ENCODE measurements around the gene C5.

C5 gene

DNA sequence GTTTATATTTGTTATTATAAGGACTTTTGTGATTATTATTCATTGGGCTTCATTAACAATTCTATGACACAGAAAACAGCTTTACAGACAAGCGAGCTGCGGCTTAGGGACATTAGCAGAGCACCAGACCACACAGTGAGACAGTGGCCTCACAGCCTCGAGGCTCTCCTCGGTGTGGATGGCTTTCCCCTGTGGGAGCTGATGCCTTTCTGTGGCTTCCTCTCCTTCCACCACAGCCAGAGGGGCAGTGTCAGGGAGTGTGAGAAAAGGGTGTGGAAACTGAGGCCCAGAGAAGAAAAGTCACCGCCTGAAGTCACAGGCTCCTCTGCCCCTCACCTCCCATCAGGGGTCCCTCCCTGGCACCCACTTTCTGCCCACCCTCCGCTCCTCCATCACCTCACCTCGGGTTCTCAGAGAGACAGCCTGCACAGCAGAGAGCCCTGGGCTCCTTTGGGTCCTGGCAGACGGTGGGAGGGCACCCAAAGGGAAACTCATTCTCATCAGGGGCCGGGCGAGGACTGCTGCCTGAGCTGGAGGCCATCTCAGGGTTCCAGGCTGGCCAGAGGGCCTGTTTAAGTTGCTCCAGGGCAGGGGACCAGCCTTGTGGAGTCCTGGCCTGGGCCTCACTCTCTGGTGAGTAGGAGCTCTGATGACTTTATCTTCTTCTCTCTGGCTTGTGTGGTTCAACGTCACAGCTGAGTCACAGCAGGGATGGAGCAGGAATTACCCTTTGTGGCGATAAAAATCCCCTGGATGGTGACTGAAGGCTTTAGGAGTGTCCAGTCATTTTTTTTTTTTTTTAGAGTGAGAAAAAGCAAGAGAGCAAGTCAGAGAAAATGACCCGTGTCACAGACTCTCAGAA is 124.3 kb downstream of the C5 start:
- DNase-seq (ENCODE audit: low read depth, low spot score) = no peak

DNA sequence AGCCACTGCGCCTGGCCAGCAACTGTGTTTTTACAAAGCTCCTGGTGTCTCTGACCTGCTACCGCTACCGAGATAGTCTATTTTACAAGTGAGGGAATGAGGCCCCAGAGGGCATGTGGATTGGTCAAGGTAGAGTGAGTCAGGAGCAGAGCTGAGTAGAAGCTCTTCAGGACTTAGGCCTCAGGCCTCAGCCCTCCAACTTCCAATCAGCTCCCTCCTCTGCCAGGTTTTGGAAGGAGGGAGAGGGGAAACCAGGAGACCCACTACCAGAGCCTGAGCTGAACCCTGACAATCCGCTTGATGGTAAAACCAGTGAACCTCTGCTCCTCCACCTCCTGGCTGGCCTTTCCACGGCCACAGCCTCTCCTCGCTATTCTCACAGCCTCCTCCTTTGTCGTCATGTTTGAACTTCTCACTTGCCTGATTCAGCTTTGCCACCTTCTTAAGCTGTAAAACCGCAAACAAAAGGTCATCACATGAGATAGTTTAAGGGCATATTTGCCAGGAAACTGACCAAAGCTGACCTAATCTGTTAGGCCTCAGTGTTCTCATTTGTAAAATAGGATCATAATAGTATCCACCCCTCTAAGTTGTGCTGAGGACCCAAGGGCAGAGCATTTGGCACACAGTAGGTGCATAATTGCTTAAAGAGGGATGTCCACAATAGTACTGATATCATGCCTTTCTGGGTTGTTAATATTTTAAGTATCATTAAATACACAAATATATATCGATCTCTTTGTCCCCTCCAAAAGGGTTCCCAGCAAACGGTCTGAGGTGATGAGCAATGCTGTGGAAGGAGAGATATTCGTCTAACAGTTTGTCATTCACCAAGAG is 125.2 kb downstream of the C5 start:
- no peak for DNase-seq (ENCODE audit: low read depth, low spot score)

DNA sequence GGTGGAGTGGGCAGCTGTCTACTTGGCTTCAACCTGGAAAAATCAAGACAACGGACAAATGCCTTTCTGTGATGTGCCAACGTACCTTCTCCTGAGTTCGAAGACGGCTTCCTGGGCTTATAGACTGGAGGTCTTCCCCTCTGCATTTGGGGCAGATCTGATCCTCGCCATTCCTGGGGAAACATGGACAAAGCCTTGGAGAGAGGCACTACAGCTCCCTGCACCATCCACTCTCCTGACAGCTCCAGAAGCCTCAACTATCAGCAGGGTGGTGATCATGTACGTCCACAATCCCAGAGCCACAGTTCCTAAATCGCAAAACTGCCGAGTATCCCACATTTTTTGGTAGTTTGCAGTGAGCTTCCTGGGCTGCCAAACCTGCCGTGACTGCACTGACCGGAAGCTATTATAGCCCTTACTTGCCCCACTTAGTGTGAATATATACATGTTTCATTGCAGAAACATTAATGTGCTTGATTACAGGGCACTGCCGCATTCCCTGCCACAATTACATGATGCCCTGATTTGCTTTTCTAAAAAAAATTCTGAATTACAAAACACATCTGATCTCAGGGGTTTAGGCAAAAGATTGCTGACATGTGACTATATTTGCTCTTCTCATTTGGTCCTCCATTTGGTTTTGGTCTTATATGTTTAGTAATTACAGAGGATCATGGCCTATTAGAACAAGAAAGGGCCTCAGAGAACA is 126.3 kb downstream of the C5 start:
- no peak for DNase-seq (ENCODE audit: low read depth, low spot score)

DNA sequence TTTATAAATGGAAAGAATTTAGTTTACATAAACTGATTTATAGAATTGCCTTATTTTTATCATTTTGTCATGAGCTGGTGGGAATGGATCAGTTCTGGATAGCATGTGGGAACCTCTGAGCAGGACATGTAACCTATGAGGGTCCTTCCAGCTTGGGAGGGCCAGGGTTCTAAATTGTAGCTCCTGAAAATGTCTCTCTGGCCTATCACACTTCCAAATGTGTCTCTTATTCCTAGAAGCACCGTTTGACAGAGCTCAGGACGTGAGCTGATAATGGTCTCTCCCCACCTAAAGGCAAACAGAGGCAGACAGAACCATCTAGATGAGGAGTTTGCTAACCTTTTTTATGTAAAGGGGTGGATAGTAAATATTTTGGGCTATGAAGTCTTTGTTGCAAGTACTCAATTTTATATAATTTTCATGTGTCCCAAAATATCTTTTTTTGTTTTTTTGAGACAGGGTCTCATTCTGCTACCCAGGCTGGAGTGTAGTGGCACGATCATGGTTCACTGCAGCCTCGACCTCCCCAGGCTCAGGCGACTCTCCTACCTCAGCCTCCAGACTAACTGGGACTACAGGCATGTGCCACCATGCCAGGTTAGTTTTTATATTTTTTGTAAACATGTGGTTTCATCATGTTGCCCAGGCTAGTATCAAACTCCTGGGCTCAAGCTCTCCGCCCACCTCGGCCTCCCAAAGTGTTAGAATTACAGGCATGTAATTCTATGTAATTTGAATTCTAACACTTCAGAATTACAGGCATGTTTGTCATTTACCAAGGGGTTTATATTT is 127.5 kb downstream of the C5 start:
- DNase-seq (ENCODE audit: low read depth, low spot score) = no peak

DNA sequence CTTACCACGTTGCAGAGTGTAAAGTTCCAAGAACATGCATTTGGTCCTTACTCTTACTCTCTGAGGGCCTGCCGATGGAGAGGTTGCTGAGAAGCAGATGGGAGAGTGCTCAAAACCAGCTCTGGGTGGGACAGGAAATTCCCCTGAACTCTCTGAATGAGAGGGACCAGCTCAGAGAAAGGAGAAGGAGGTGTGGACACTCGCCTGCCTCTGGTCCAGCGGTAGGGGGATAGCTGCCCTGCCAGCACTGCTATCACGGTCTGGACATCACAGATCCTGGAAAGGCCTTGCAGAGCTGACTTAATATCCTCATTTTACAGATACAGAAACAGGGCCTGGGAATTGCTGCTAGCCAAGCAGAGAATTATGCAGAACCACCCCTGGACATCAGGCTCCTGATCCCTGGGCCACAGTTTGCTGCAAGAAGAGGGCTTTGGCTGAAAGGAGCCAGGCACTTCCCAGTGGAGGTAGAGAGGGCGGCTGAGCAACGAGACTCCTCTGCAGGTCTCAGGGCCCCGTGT is 128.4 kb downstream of the C5 start:
- DNase-seq (ENCODE audit: low read depth, low spot score) = no peak

DNA sequence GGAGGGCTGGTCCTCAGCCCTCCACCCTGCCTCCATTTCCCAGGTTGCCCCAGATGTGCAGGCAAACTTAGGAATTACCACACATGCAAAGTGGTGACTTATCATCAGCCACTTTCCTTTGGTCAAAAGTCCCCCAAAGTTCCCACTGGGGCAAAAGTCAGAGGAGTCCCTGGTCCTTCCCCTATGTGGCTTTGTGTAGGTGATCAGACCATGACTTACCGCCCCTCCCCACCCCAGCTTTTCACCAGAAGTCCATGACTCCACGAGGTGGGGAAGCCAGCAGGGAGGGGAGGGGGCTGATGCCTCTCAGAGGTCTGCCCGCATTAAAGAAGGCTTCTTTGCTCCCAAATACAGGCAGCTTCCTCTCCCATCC is 129.3 kb downstream of the C5 start:
- no peak for DNase-seq (ENCODE audit: low read depth, low spot score)

DNA sequence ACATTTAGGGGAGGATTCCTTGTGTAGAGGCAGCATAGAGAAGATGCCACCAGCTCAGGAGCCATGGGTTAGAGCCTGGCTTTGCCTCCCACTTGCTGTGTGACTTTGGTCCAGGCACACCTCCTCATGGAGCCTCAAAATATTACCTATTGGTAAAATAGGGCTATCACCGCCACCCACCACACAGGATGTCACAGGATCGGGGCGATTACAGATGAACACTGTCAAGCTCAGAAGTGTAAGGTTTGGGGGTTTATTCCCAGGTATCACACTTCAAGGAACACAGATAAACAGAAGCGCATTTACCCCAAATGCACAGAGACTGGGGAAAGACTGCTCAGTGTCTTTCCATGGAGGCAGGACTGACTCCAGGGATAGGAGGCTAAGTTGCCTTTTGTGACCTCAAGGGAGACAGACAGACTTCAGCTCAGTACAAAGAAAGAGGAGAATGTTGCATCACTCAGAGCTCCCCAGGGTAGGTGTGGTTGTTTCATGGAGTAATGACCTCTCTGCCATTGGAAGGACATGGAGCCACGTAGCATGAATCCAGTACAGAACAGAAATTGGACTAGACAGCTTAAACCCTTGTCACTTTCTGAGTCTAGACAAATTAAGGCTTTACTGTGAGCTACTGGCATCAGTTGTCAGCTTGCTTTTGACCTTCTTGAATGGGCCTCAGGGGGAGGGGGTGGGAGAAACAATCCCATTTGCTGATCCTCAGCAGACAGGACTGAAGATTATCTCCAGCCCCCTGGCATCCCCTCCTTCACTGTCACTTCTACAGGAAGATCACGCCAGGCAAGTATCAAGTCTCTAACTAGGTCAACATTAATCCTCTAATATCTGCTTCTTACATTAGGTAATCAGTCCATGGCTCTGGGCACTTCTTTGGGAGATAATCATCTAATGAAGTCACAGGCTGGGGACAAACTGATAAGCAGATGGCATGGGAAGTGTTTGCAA is 130.0 kb downstream of the C5 start:
- DNase-seq (ENCODE audit: low read depth, low spot score) = no peak

DNA sequence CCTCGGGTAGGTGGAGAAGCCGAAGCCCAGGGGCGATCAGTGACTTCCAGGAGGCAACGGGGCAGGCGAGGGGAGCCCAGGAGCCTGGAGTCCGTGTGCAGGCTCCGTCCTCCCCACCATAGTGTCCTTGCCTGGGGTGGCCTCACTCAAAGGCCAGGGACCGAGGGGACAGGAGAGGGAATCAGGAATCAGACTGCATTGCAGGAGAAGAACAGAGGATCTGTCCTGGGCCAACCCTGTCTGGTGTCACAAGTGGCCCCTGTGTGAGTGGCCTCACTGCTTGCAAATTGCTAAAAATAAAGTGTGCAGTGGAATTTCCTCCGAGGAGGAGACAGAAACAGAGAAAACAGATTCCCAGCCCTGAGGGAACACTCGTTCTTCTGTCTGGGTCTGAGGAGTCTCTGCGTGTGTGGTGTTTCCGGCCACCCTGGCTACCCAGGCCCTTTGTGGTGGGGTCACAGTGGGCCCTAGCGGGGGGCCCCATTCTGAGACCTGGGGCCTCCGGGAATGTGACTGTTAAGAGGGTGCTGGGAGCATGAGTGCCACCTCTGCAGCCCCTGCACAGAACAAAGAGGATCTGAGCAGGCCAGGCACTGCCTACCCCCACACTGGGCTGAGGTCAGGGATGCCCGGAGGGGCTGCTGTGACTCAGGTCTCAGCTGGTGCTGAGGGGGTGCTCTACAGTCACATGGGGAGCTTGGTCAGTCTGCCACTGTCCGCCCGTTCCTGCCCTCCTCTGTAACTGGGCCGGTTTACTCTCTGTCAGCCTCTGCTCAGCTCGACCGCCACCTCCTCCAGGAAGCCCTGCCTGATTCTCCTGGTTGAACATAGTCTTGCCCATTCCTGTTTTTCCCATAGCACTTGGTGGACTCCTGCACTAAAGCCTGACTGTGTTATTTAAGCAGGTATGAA is 130.9 kb downstream of the C5 start:
- no peak for DNase-seq (ENCODE audit: low read depth, low spot score)

DNA sequence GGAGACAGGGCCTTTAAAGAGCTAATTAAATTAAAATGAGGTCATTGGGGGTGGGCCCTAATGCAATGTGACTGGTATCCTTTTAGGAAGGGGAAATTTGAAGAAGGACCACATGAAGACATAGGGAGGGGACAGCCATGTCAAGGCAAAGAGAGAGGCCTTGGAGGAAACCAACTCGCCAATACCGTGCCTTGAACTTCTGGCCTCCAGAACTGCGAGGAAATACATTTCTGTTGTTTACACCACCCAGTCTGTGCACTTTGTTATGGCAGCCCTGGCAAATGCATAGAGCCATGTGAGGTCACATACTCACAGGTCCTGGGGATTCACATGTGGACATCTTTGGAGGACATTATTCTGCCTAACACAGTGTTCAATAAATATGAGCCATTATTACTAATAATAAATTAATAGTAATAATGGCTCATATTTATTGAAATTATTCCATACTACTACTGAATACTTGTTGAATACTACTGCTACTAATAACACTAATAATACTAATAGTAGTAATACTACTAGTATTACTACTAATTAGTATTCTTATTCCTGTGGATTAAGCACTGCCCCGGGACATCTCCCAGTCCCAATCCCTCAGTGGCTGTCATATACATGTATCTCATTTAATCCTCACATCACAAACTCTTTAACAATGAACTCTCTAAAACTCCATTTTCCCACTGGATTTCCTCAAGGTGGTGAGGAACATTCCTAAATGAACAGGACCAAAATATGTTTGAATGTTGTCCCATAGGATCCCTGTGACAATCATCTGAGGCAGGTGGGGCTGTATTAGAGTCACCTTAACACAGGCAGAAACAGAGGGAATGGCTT is 131.9 kb downstream of the C5 start:
- no peak for DNase-seq (ENCODE audit: low read depth, low spot score)

DNA sequence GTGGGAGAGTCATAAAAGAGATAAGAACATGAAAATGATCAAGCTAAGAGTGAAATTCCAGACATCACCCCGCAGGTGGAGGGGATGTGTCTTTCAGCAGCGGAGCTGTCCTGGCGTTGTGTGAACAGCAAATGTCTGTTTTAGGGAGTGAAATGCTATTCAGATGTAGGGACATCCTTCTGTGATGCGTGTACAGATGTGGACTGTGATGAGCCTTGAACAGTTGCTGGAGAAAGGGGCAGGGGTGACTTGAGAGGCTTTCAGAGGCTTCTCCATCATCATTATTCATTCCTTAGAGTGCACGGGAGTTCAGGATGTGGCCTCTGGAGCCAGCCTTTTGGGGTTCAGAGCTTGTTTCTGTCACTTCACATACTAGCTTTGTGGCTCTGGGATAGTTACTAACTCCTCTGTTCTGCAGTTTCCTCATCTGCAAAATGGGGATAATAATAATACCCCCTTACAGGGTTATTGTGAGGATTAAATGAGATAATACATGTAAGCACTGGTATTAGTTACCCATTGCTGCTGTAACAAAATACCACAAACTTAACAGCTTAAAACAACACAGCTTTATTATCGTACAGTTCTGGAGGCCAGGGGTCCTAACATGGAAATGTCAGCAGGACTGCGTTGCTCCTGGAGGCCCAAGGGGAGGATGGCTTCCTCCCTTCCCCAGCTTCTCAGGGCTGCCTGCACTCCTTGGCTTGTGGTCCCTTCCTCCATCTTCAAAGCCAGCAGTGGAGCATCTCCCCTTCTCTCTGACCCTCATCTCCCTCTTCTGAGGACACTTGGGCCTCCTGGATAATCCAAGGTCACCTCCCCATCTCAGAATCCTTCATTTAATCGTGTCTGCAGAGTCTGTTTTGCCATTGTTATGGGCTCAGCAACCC is 132.8 kb downstream of the C5 start:
- no peak for DNase-seq (ENCODE audit: low read depth, low spot score)

DNA sequence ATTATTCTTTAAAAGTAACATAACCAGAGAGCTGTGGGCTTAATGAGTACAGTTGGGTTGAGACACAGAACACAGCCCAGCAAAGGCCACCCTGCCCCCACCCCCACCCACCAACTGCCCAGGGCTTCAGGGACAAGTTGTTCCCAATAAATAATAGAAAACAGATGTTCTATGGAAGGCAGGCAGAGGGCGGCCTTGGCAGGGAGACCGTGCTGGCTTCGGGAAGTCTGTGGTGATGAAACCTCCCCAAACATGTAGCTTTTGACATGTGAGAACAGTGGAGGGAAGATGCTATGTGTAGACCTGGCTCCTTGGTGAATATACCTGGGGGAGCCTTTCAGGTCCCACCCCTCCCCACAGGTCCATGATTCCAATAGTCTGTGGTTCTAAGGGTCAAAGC is 133.5 kb downstream of the C5 start:
- no peak for DNase-seq (ENCODE audit: low read depth, low spot score)

DNA sequence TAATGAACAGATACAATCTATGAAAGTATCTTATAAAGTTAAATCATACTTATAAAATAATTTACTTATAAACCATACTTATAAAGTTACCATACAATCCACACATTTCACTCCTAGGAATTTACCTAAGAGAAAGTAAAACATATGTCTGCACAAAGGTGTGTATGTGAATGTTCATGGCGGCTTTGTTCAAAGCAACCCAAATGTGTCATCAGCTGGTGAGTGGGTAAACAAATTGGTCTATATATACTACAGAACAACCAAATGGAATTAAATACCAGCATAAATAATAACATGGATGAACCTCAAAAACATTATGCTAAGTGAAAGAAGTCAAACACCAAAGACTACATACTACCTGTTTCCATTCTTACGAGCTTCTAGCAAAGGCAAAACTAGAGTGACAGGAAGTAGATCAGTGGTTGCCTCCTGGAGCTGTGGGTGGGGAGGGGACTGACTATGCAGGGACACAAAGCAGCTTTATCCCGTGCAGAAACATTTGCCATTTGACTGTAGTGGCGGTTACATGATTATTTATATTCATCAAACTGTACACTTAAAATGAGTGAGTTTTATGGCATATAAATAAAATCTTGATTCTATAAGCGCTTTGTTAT is 134.1 kb downstream of the C5 start:
- DNase-seq (ENCODE audit: low read depth, low spot score) = no peak

DNA sequence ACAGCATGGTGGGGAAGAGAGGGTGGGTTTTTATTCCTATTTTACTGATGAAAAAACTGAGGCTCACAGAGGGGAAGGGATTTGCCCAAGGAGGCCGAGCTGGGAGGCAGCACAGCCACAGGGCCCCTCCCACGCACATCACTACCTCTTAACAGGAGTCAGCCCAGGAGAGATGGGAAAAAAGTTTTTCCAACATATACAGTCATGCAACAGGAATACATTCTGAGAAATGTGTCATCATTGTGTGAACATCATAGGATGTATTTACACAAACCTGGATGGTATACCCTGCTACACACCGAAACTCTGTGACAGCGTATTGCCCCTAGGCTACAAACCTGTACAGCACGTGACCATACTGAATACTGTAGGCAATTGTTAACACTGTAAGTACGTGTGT is 135.1 kb downstream of the C5 start:
- no peak for DNase-seq (ENCODE audit: low read depth, low spot score)

DNA sequence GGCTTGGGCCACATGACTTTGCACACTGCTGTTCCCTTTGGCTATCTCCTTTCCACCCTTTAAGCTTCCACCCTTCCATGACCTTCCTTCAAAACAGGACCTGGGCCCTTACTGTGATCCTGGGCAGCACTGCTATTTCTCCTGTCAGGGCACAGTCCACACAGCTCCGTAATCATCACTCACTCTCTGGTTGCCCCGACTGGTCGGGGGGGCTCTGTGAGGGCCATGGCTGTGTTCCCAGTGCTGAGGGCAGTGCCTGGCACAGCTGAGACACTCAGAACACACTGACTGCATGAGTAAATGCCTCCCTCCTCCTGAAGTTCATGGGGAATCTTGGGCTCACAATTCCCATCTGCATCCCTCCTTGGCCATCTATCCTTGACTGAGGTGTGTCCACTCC is 135.7 kb downstream of the C5 start:
- DNase-seq (ENCODE audit: low read depth, low spot score) = no peak

DNA sequence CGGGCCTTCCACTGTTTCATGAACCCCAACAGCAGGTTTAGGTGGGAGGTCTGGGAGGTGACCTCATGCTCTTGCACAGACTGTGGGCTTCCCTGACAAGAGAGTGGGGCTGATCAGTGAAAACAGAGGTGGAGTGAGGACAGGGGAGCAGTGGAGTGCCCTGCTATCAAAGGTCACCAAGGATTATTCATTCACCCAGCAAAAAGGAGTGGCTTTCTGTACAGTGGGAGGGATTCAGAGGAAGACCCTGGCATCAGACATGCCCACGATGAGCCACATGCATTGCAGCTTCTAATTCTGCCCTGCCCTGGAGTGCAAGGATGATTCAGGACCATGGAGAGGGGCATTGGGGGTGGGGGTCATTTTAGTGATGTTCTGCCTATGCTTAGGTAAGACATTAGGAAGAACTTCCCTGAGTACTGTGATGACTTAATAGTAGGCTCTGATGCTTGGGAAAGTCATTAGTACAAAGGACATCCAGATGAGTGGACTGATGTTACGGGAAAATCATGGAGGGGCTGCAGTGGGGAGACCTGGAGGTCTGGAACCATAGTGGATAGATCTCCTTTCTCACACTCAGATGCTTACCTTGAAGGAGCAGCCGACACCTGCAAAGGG is 136.3 kb downstream of the C5 start:
- no peak for DNase-seq (ENCODE audit: low read depth, low spot score)

DNA sequence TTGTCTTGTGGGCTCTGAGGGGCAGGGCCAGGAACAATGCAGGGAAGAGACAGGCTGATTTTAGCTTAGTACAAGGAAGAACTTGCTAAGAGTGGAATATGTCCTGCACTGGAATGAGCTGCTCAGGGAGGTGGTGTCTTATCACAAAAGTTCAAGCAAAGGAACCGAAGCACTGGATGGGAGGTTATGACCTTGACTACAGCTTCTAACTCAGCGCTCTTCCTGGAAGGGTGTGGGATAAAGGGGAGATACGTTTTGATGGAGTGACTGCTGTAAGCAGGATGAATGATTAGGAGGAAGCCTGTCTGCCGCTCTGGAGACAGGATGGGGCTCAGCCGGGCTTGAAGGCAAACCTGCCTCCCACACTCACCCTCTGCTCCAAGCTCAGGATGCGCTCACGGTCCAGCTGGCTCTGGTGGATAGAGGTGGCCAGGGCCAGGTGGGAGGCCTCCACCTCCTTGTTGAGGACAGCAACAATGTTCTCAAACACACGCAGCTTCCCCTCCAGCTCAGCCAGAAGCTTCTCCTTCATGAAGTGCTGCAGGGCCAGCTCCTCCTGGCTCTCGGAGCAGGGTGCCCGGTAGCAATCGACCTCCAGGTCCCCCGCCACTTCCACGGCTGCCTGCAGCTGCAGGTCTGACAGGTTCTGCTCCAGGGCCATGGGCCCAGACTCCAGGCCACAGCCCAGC is 137.0 kb downstream of the C5 start:
- no peak for DNase-seq (ENCODE audit: low read depth, low spot score)
